MCF 10A (cell line): ENCODE data around the gene MAPT. TPM values are rescaled to one million over a fixed set of nuclear protein-coding genes. Genes with fewer than 3 reads are reported as not detected.

Experiments
- BruUV-seq: library from RNA; stranded (reverse); fragments of 400-500 nt; replicated peaks from 2 replicates; lab custom pipeline; 2021; lab: Mats Ljungman, UMichigan
- CTCF ChIA-PET: fragments of 300-600 bp; sonication (Branson Sonifier 250); formaldehyde crosslinking; extraction: SDS; loops from one replicate; lab custom pipeline; 2021; ENCODE audit warnings: antibody characterized with exemption, inconsistent platforms; lab: Yijun Ruan, JAX
- POLR2A ChIA-PET: fragments of 300-600, 350-650 bp; sonication (Branson Sonifier 250); formaldehyde crosslinking; extraction: SDS; loops from one replicate; lab custom pipeline; 2020; ENCODE audit warnings: antibody characterized with exemption, inconsistent platforms; lab: Yijun Ruan, JAX
- DNase-seq: peaks from one replicate; pipeline ENCODE4 v3.0.0-alpha.2; 2018; ENCODE audit not compliant: unreplicated experiment
- H3K27ac Mint-ChIP-seq: one replicate; pipeline ENCODE4 v1.8.0; 2022; ENCODE audit warnings: mild to moderate bottlenecking, low read depth, mixed read lengths; ENCODE audit not compliant: unreplicated experiment
- H3K27me3 Mint-ChIP-seq: one replicate; pipeline ENCODE4 v1.8.0; 2022; ENCODE audit warnings: mixed read lengths; ENCODE audit not compliant: insufficient read depth, unreplicated experiment
- H3K36me3 Mint-ChIP-seq: one replicate; pipeline ENCODE4 v1.8.0; 2022; ENCODE audit warnings: mild to moderate bottlenecking, moderate library complexity, mixed read lengths; ENCODE audit not compliant: insufficient read depth, unreplicated experiment
- H3K4me1 Mint-ChIP-seq: one replicate; pipeline ENCODE4 v1.8.0; 2022; ENCODE audit warnings: mixed read lengths; ENCODE audit not compliant: insufficient read depth, unreplicated experiment
- H3K4me3 Mint-ChIP-seq: one replicate; pipeline ENCODE4 v1.8.0; 2022; ENCODE audit warnings: mild to moderate bottlenecking, moderate library complexity, mixed read lengths; ENCODE audit not compliant: unreplicated experiment
- H3K9me3 Mint-ChIP-seq: one replicate; pipeline ENCODE4 v1.8.0; 2022; ENCODE audit warnings: mixed read lengths; ENCODE audit not compliant: unreplicated experiment
- intact Hi-C: fragments of 100-400 bp; cut with micrococcal nuclease; formaldehyde crosslinking; loops from 2 replicates; pipeline ENCODE4 v1.14.1; 2022
- total RNA-seq: library from RNA; stranded (reverse); gene quantifications from 2 replicates; pipeline ENCODE4 v1.2.3, GENCODE V29; 2022
- TF ChIP-seq, protein P1 (sequence below): fragments of 200-600 bp; IDR thresholded peaks from one replicate; pipeline ENCODE4 v1.8.0; 2022; ENCODE audit warnings: antibody characterized with exemption, mild to moderate bottlenecking; ENCODE audit not compliant: unreplicated experiment

Gene MAPT
- total RNA-seq, 1 experiment from 2014 or later, result 0.42 TPM

DNA sequence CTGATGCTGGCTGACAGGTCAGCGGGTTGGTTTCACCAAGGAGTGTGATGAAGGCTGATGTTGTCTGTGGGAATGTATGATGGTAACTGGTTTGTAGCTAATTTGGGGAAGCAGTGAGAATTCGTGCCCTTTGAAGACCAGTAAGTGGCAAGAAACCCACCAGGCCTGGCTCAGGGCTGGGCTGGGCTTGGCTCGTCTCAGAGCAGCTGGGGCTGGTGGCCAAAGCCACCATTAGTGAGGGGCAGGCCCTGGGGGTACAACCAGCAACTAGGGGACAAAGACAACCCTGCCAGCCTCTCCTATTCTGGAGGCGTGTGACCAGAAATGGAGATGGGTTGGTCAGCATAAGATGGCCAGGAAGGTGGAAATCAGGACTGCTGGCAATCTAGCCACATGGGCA lies 91.7 kb downstream of the MAPT start:
- Mint-ChIP-seq H3K4me3 (no peak overlapping the region), H3K9me3 (no peaks in the 10 kb centered on the region), H3K27ac (no peak overlapping the region), H3K4me1 (no peaks in the 10 kb centered on the region), H3K27me3 (no peaks in the 10 kb centered on the region), H3K36me3 (no peaks in the 10 kb centered on the region)
- intact Hi-C loops, result no loop called here
- TF ChIP-seq, protein P1, sequence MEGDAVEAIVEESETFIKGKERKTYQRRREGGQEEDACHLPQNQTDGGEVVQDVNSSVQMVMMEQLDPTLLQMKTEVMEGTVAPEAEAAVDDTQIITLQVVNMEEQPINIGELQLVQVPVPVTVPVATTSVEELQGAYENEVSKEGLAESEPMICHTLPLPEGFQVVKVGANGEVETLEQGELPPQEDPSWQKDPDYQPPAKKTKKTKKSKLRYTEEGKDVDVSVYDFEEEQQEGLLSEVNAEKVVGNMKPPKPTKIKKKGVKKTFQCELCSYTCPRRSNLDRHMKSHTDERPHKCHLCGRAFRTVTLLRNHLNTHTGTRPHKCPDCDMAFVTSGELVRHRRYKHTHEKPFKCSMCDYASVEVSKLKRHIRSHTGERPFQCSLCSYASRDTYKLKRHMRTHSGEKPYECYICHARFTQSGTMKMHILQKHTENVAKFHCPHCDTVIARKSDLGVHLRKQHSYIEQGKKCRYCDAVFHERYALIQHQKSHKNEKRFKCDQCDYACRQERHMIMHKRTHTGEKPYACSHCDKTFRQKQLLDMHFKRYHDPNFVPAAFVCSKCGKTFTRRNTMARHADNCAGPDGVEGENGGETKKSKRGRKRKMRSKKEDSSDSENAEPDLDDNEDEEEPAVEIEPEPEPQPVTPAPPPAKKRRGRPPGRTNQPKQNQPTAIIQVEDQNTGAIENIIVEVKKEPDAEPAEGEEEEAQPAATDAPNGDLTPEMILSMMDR, result no peak
- CTCF ChIA-PET, result interaction anchor here (0.6 kb wide), 1 partner anchor 301 kb away, joined by 3 read pairs; no protein-coding TSS in a partner anchor
- POLR2A ChIA-PET, result interaction anchor here (0.6 kb wide), 1 partner anchor 15 kb away, joined by 3 read pairs; no protein-coding TSS in a partner anchor
- no TSS peak for BruUV-seq
- no peak for DNase-seq

DNA sequence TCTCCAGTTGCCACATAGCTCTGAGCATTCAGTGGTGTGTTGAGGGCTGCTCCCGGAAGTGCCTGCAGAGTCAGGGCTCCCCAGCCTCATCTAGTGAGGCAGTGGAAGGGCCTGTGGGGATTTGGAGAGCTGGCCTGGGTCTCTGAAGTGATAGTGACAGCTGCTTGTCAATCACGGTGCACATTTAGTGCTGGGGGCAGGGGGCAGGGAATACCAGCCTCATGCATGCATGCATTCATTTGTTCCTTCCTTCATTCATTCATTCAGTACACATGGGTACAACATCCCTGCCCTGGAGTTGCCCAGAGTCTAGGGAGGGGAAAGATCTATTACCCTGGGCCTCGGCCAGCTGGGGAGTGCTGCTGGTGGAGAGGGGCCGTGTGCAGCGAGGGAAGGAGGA lies 93.4 kb downstream of the MAPT start:
- no peak for DNase-seq
- intact Hi-C loops, result no loop called here
- TF ChIP-seq, protein P1, result no peak
- no peaks in the 10 kb centered on the region for H3K4me1 Mint-ChIP-seq
- no peaks in the 10 kb centered on the region for H3K36me3 Mint-ChIP-seq
- no peak overlapping the region for H3K4me3 Mint-ChIP-seq
- H3K9me3 Mint-ChIP-seq, result no peaks in the 10 kb centered on the region
- CTCF ChIA-PET, result interaction anchor here (0.5 to 1.2 kb wide), 2 partner anchors 15 to 82 kb away, joined by 3 read pairs; no protein-coding TSS in a partner anchor
- no peak overlapping the region for H3K27ac Mint-ChIP-seq
- no TSS peak for BruUV-seq
- H3K27me3 Mint-ChIP-seq, result no peaks in the 10 kb centered on the region
- POLR2A ChIA-PET, result interaction anchor here (0.9 kb wide), 1 partner anchor 11 kb away, joined by 3 read pairs; no protein-coding TSS in a partner anchor

DNA sequence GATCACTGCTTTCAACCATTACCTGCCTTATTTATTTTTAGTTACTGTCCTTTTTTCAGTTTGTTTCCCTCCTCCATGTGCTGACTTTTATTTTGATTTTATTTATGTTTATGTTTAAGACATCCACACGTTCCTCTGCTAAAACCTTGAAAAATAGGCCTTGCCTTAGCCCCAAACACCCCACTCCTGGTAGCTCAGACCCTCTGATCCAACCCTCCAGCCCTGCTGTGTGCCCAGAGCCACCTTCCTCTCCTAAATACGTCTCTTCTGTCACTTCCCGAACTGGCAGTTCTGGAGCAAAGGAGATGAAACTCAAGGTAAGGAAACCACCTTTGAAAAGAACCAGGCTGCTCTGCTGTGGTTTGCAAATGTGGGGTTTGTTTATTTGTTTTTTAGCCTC lies 95.4 kb downstream of the MAPT start:
- no peak overlapping the region for H3K4me3 Mint-ChIP-seq

DNA sequence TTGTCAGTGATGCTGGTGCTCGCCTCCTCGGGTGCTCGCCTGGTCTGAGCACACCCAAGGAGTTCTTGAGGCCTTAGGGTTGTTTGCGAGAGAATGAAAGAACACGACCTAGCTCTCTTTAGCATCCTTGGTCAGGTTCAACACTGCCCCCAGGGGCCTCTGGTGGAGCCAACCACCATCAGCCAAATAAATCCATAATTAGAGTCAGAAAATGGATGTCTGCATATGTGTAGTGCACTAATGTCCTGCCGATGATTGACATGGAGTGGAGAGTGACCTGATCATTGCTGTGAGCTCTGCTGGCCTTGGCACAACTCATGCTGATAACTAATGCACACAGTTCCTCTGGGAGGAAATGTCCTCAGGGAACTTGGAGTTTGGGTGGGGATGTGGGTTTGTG lies 96.5 kb downstream of the MAPT start:
- BruUV-seq, result no TSS peak
- CTCF ChIA-PET, result interaction anchor here (0.6 to 2.3 kb wide), 3 partner anchors 12 to 112 kb away, joined by 3 to 14 read pairs (median 4); no protein-coding TSS in a partner anchor
- Mint-ChIP-seq H3K27me3 (no peaks in the 10 kb centered on the region), H3K4me1 (no peaks in the 10 kb centered on the region), H3K27ac (no peak overlapping the region), H3K36me3 (no peaks in the 10 kb centered on the region), H3K9me3 (no peaks in the 10 kb centered on the region), H3K4me3 (no peak overlapping the region)
- TF ChIP-seq, protein P1, result no peak
- DNase-seq, result no peak
- intact Hi-C loops, result no loop called here
- POLR2A ChIA-PET, result no interaction called here

More for the DNA sequence above, 95.4 kb downstream of the MAPT start:
- CTCF ChIA-PET, result interaction anchor here (1.2 to 2.3 kb wide), 2 partner anchors 13 to 96 kb away, joined by 4 to 14 read pairs; no protein-coding TSS in a partner anchor
- no peak for DNase-seq
- Mint-ChIP-seq H3K9me3 (no peaks in the 10 kb centered on the region), H3K27me3 (no peaks in the 10 kb centered on the region), H3K4me1 (no peaks in the 10 kb centered on the region), H3K36me3 (no peaks in the 10 kb centered on the region), H3K27ac (no peak overlapping the region)
- intact Hi-C loops, result no loop called here
- BruUV-seq, result no TSS peak
- POLR2A ChIA-PET, result interaction anchor here (0.6 kb wide), 1 partner anchor 31 kb away, joined by 3 read pairs; no protein-coding TSS in a partner anchor
- TF ChIP-seq, protein P1, result no peak
